Measurements from ENCODE around the gene CDKL5. TPM values are rescaled to one million over a fixed set of nuclear protein-coding genes. Genes with fewer than 3 reads are reported as not detected.
"Not testable (repeated sequence)": the region's sequence is repeated elsewhere in the genome, so short reads cannot be mapped to it uniquely, and the experiment has no call there.

The CDKL5 gene
- 14.8 TPM for polyA plus RNA-seq (ENCODE audit: insufficient read length)
- long read RNA-seq, donor 1: 0 reads
- long read RNA-seq, donor 2: 0 reads
- long read RNA-seq, donor 3: 0 reads
- long read RNA-seq, donor 4: 0 reads
- long read RNA-seq, donor 5: 0 reads
- long read RNA-seq, donor 6: 0 reads
- long read RNA-seq, donor 7: 0 reads
- long read RNA-seq, donor 8: 0 reads

DNA sequence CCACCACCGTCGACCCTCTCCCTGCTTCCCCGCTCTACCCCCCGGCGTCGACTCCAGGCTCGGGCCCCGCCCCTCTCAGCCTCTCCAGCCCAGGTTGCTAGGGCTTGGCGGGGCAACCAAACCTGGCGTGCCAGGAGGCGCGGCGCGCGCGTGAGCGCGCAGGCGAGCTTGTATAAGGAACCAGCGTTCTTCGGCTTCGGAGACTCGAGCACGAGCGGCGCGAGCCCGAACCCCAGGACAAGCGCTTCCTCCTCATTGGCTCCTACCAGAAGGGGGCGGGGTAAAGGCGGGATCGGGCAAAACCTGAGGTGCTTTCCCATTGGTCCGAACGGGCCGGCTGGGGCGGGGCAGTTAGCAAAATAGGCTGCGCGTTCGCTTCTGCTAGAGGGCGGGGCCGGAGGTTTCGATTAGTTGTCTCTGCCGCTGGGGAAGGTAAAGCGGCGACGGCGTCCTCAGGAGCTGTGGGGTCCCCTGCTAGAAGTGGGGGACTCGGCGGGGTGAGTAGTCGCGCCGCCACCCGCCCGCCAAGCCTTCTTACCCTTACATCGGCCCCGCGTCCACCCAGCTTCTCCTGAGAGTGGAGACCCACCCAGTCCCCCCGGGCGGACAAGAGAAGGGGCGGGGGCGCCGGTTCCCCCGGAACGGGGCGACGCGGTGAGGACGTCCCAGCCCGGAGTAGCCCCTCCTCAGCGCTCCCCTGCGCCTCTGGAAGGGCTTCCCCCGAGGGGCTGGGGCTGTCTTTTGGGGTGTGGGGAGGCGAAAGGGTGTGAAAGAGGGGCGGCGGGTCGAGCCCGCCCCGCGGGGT lies at the start of gene CDKL5:
Gene CDKL5, plus strand, starts transcription at position 410 of the 805 bp plus-strand sequence. CDS start 81,489 bp downstream, outside the sequence.
- DNase-seq: peak; percentile 94

DNA sequence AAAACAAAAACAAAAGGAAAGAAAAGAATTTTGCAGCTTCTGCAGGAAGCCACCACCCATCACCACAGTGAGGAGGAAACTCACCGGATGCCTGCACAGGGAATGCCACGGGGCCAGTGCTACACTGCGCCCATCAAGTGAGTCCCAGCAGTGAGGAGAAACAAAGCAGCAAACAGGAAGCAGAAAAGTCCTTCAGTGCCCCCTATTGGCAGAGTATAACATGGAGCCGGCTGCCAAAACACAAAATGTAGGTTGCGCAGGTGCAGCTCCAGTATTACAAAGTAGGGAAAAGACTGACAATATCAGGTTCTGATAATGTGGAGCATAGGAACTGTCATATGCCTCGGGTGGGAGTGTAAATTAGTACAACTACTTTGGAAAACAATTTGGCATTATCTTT lies 47.6 kb upstream of the CDKL5 start:
- no peak for DNase-seq

DNA sequence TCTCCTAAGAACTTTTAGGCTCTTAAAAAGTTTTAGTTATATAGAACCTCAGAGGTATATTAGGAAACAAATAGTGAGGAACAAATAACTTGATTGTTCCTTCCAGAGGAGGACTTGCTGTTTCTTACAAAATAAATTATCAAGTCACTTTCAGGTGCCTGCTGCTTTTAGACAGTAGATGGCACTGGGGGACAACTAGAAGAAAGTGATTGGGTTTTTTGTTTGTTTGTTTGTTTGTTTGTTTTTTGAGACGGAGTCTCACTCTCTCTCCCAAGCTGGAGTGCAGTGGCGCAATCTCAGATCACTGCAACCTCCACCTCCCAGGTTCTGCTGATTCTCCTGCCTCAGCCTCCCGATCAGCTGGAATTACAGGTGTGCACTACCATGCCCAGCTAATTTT lies 35.4 kb upstream of the CDKL5 start:
- no peak for DNase-seq

DNA sequence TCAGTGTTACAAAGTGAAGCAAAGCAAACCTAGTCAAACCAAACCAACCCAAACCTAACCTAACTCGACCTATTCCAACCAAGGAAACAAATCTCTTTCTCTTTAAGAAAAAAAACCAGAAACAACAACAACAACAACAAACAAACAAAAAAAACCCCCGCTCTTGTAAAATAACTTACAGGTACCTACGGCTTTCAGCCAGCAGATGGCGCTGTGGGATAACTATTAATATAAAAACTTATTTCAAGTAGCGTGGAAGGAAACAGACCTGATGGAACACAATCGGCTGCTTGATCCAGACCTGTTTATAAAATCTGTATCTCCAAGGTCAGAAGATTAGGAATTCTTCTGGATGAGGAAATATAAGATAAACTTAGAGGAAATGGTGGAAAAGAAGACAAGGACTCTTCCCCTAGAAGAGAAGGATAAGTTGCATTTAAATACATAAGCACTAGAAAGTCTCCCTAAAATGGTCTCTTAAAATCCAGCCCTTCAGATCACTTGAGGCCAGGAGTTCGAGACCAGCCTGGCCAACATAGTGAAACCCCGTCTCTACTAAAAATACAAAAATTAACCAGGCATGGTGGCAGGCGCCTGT lies 34.4 kb upstream of the CDKL5 start:
- DNase-seq: peak; percentile 48

DNA sequence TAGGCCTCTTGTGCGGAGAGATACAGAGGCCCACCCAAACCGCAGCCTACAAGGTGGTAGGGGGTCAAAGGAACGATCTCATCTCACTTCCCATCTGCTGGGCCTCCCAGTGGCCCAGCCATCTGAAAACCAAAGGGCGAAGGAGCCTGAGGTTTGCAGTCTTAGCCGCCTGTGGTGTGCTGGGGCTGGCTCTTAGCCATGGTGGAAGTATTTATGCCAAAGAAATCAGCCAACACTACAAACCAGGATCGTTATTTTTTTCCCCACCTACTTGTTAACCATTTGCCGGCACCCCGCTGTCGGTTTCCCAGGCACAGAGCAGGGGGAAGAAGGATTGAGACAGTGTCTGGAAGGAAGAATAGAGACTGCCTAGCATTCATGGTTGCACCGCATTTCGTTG lies 30.9 kb upstream of the CDKL5 start:
- DNase-seq: no peak

DNA sequence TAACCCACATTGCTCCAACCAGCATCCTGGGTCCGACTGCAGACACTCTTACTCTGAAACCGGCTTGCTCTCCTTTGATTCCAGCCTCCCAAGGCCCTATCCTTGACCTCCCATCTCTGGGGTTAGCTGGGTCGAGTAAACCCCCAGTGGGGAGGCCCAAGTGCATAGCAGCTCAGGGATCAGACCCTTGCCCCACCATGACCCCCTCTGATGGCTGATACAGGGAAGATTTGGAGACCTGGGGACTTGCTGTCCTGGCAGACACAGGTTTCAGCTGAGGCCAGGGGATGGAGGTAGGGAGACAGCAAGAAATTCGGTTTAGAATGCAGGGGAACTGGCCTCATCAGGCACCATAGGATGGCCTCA lies 23.6 kb upstream of the CDKL5 start:
- DNase-seq: no peak

DNA sequence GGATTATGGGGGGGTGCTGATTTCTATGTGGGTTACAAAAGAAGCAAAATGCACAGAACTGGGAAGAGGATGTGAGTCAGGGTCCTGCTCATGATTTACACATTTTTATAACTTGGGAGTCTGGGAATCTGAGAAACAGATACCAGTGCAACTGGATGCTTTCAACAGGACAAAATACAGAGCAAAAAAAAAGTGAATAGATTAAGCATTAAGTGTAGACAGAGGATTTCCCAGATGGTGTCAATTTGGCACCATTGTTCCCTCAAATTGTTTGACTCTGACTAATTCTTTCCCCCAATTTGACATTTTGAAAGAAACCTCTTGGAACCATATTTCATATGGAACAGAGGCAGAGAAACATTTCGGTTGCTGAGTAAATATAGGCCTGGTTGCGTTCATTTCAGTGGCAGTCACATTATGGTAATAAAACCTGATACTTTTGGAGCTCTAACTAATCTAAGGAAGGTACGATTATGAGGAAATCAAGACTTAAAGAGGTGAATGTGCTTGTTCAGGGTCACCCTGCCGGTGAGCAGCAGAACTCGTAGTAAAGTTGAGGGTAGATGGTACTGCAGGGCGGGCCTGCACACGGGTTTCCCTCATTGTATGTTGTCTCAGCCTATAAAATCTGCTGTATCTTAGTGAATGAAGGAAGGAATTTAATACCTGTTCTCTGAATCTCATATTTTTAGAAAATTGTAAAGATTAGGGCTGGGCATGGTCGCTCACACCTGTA lies 18.7 kb upstream of the CDKL5 start:
- DNase-seq: no peak

DNA sequence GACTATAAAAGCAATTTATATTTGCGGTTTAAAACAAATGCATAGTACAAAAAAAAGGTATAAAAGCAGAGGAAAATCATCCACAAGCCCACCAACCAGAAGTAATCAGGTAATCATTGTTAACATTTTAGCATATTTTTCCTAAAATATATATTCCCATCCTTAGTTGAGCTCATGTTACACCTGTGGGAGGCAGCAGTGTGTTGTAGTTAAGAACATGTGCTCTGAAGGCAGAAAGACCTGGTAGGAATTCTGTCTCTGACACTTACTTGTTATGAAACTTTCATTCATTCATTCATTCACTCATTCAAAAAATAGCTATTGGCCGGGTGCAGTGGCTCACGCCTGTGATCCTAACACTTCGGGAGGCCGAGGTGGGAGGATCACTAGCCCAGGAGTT lies 15.4 kb upstream of the CDKL5 start:
- no peak for DNase-seq

DNA sequence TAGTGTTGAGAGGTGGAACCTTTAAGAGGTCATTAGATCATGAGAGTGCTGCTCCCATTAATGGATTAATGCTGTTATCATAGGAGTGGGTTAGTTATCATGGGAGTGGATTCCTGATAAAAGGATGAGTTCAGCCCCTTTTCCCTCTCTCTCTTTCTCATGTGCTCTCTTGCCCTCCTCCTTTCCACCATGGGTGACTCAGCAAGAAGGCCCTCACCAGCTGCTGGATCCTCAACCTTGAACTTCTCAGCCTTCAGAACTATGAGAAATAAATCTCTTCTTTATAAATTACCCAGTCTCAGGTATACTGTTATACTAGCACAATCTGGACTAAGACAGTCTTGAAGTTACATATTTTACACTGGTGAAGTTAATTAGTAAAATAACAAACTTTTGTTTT lies 10.0 kb upstream of the CDKL5 start:
- no peak for DNase-seq

DNA sequence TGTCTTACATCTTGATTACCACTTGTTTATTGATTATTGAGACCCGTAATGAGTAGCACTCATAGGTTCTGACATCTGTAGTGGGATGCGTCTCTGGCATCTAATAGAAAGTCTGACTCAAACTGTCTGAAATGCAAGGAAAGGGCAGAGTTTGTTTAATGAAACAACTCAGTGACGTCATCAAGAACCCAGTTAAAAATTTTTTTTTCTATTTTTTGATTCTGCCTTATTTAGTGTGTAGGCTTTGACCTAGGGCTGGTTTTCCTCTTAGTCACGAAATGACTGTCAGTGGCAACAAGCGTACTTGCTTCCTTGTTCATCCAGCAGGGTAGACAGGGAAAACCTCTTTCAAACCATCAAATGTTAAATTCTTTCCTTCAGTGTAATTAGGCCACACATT lies 3.1 kb upstream of the CDKL5 start:
- DNase-seq: no peak

DNA sequence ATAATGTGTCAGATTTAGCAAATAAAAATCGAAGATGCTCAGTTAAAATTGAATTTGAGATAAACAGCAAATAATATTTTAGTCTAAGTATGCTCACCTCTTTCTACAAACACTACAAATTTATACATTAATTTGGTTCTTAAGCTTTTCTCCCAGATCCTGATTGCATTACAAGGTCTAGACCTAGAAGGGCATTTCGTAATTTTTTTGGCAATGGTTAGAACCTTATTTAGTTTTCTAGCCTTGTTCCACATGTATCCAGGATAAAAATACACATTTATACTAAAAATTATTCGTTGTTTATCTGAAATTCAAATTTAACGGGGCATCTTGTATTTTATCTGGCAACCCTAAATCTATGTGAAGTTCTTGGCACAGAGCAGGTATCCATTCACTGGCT lies 2.5 kb upstream of the CDKL5 start:
- DNase-seq: no peak

DNA sequence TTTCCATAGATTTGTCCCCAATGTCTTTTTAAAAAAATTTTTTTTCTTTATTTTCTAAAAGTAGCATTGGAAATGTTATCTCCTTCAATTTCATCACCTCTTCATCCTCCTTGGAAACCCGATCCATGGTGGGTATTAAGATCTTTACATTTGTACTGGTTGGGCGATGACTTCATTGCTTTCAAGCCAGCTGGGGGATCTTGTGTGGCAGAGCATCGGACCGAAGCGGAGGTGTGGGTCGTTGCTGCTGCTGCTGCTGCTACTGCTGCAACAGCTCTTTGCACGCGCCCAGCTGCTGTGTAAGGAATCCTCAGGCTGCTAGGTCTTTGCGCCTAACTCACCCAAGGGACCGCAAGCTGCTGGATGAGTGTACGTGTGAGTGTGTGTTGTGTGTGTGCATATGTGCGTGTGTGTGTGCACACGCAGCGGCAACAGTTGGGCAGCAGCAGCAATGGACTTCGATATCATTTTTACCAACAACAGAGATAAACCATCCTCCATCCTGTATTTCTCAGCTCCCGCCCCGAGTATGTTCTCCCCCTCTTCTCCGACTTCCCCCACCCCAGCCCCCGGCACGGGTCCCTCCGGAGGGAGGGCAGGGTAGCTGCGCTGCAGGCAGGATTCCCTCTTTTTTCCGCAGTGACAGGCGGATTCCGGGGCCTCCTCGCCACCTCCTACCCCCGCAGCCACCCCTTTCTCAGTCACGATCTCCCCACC lies 768 bp upstream of the CDKL5 start:
- DNase-seq: no peak

DNA sequence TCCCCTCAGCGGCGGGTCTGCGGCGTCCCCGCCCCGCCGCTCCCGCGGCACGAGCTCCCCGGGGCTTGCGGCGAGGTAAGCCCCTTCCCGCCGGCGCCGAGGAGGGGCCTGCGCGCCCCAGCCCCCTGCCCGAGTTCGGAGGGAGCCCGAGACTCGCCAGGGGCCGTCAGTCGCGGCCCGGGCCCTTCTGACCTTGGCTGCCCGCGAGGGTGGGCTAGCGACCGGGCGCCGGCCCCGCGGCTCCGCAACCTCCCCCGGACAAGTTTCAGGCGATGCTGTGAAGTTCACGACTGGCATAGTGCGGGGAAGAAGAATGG lies 554 bp downstream of the CDKL5 start:
- DNase-seq: no peak

DNA sequence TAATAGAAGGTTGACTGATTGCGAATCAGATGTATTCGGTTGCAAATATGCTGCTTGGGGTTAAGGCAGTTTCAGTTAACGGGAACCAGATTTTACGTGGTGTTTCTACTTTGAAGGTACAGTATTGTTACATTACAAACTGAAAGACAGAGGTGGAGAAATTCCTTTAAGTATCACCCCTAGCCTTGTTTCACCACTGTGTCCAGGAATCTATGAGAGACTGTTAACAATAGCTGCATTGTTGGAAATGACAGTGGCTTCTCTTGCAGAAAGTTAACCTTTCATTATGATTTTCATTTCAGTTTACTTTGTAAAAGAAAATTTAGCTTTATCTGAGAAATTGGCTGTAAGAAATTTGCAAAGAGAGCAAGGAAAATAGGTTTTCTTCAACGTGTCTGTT lies 2.6 kb downstream of the CDKL5 start:
- no peak for DNase-seq

DNA sequence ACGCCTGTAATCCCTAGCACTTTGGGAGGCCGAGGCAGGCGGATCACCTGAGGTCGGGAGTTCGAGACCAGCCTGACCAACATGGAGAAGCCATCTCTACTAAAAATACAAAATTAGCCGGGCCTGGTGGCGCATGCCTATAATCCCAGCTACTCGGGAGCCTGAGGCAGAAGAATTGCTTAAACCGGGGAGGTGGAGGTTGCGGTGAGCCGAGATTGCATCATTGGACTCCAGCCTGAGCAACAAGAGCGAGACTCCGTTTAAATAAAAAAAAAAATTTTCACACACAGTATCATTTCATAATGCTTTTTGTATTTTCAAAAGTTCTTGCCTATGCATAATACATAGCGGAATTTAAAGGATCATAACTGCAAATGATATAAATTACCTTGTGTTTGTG lies 7.9 kb downstream of the CDKL5 start:
- DNase-seq: not testable (repeated sequence)

DNA sequence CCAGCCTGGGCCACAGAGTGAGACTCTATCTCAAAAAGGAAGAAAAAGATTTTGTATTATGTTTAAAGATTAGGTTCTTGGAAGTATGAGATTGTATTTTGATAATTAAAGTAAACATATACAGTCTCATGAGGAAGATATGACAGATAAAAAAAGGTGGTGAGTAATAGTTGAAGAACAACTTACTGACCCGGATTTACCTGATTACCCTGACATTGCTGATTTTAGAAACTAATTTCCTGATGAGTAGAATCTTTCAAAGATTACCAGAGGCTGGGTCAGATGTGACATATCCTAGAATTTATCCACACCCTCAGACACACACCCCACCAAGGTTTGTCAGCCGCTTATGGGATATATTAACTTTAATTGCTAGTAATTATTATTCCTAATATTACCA lies 9.5 kb downstream of the CDKL5 start:
- no peak for DNase-seq

DNA sequence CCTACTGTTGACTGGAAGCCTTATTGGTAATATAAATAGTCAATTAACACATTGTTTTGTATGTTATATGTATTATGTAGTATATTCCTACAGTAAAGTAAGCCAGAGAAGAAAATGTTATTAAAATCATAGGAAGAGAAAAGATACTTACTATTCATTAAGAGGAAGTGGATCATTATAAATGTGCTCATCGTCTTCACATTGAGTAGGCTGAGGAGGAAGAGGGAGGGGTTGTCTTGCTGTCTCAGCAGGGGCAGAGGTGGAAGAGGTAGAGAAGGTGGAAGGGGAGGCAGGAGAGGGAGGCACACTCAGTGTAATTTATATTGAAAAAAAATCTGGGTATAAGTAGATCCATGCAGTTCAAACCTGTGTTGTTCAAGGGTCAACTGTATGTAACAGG lies 10.6 kb downstream of the CDKL5 start:
- DNase-seq: no peak

DNA sequence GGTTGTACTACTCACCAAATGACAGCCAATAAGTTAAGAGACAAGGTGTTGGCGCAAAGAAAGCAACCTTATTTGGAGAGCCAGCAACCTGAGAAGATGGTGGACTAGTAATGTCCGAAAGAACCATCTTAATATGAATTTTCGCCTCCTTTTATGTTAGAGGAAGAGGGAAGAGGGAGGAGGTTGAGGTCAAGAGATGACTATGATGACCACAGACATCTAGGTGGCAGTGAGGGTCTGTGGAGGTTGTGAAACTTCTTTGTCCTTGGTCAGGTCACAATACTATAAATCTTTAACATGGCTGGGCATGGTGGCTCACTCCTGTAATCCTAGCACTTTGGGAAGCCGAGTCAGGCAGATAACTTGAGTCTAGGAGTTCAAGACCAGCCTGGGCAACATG lies 15.4 kb downstream of the CDKL5 start:
- DNase-seq: no peak

DNA sequence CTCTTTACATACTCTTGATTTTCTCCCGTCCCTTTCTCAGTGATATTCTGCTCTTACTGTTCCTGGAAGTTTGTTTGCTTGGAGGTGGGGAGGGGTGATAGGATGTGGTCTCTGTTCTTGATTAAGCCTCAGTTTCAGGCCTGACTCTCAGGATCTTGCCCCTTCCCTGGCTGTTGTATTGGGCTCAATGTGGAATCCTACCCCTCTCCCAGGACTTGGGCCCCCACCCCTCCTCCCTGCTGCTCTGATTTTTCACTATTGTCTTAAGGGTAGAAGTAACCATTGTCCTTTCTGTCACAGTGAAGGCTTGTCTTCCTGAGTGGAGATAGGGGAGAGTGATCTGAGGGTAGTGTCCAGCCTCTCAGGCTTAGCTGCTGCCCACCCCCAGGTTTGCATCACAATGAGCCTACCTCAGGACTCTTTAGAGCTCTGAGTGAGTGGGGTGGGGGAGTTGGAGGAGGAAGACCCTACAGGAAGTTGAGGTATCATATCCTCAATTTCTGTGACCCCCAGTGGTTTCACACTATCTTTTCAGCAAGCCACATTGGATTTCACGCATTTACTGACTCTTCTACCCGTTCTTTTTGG lies 16.5 kb downstream of the CDKL5 start:
- no peak for DNase-seq

DNA sequence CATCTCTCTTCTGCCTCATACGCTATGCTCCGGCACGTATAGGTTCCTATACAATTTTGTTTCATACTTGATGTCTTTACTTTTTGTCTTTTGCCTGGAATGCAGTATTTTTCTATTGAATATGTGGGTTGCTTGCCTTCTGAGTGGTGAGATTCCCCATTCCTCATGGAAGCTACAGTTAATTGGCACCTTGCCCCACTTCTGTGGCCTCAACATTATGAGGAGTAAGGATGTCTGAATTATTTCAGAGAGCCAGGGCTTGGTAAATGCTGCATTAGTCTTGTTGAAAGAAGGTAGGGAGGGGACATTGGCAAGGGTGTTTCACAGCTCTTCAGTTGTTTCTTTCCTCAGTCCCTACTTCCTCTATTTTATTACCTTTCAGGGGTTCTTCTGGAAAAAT lies 23.0 kb downstream of the CDKL5 start:
- no peak for DNase-seq

DNA sequence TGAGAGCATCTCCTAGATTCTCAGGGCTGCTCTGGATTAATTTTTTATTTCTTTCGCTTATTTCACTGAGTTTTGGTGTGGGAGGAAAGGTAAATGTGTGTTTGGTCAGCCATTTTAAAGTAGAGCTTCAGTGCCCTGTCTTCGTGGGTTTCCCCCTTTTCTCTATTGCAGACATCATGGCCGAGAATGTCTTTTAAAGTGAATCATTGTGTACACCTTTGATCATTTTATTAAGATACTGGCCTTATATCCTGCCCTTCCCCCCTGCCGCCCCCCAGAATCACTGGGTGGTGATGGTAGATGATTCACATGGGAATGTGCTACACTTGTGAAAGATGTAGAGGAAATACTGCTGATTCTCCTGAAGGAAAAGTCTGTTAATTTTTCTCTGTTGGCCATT lies 23.8 kb downstream of the CDKL5 start:
- no peak for DNase-seq

DNA sequence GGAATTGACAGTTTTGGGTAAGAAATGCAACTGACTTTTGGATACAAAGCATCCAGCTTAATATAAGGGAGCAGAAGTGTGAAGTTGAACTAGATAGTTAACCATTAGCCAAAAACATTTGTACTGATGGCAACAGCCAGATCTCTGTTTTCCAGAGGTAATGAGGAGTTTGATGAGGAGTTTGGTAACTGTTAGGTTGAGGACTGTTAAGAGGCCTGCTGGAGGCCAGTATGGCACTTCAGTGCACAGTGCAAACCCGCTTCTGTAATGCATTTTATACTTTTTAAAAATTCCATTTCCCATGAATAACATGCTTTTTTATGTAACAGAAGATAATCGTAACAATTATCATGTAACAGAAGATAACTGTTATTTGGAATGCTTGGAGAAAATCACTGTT lies 30.0 kb downstream of the CDKL5 start:
- no peak for DNase-seq
